Ovary (tissue), 3 donors: ENCODE results near the gene KIAA1671.

Source experiments
- EP300 ChIP-seq: sonication (generic); formaldehyde crosslinking; IDR thresholded peaks from one replicate; pipeline ENCODE4 v1.6.1; 2017; ENCODE audit warnings: antibody characterized with exemption
- POLR2A ChIP-seq: fragments of 450-650 bp; IDR thresholded peaks from one replicate; pipeline ENCODE4 v1.6.1; 2017; ENCODE audit warnings: antibody characterized with exemption, mild to moderate bottlenecking, moderate library complexity
- TF ChIP-seq, protein P1 (sequence below), 3 donors: fragments of 450-650 bp in 2 of 3; fragments of 200-600 bp in 1 of 3; IDR thresholded peaks; one replicate each; pipeline versions ENCODE4 v1.5.1 to v1.8.0; 2016 to 2022; ENCODE audit warnings: antibody characterized with exemption in 3 of 3, mild to moderate bottlenecking in 1 of 3
- donor health status: DM: no; HTN: no; CAD: no.

DNA sequence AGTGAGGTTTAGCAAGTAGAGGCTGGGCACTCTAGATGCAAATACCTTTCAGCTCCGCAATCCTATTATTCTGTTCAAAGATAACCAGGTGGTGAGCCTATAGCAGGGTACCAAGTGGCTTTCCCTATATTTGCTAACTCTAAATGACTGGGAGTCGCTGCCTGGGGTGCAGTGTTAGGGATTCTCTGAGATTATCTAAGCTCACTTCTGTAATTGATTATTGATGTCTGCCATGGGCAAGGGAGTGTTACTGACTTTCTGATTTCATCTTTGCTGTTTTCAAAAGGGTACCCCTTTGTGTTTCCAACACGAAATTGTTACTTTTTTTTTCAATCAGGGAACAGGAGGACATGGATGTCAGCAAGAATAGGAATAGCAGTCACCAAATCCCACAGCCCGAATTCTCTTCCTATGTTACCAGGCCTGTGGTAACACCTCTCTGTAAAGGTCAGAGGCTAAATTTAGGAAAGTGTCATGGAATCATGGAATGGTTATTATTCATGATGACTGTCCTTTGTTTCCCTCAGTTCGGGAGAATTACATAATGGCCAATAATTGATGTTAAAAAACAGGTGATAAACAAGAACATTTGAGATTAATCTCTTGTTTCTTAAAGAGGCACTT is 184.5 kb downstream of the KIAA1671 start:
- TF ChIP-seq, protein P1, sequence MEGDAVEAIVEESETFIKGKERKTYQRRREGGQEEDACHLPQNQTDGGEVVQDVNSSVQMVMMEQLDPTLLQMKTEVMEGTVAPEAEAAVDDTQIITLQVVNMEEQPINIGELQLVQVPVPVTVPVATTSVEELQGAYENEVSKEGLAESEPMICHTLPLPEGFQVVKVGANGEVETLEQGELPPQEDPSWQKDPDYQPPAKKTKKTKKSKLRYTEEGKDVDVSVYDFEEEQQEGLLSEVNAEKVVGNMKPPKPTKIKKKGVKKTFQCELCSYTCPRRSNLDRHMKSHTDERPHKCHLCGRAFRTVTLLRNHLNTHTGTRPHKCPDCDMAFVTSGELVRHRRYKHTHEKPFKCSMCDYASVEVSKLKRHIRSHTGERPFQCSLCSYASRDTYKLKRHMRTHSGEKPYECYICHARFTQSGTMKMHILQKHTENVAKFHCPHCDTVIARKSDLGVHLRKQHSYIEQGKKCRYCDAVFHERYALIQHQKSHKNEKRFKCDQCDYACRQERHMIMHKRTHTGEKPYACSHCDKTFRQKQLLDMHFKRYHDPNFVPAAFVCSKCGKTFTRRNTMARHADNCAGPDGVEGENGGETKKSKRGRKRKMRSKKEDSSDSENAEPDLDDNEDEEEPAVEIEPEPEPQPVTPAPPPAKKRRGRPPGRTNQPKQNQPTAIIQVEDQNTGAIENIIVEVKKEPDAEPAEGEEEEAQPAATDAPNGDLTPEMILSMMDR (IDR thresholded peaks at IDR 0.05): no peak
- TF ChIP-seq EP300 (no peak), POLR2A (no peak)
